LNCaP clone FGC (cell line): ENCODE measurements around the gene SUSD6.
"Not testable (repeated sequence)": the region's sequence is repeated elsewhere in the genome, so short reads cannot be mapped to it uniquely, and the experiment has no call there.

Experiments used
- DNase-seq: peaks from one replicate; pipeline ENCODE4 v3.0.0-alpha.2; 2011; ENCODE audit warnings: low read depth
- H3K4me3 ChIP-seq: 2 replicates; pipeline ENCODE4 v1.5.1; 2011; ENCODE audit warnings: mild to moderate bottlenecking, low read depth, low read length, control low read depth
- TF ChIP-seq, protein P1 (sequence below): IDR thresholded peaks from 2 replicates; pipeline ENCODE4 v1.5.1; 2012; ENCODE audit warnings: mild to moderate bottlenecking; ENCODE audit not compliant: control insufficient read depth, insufficient read depth; ENCODE audit errors: extremely low read depth

The SUSD6 gene

DNA sequence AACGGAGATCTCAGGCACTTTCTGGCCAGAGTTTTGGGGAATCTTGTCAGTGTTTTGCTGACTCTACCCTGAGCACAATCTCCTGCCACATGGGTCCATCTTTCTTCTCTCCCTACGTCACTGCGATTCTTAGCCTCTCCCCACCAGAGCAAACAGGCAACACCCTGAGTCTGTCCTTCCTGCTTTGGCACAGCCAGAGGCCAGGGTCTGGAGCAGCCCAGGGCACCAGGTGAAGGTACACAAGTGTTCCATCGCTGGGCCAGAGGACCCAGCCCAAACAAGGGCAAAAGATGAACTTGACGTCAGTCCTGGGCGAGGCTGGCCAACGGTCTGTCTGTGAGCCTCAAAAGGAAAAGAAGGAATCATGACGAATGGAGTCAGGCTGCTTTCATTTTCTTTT lies 24.0 kb upstream of the SUSD6 start:
- H3K4me3 ChIP-seq: no peak overlapping the region
- no peak for DNase-seq
- TF ChIP-seq, protein P1, sequence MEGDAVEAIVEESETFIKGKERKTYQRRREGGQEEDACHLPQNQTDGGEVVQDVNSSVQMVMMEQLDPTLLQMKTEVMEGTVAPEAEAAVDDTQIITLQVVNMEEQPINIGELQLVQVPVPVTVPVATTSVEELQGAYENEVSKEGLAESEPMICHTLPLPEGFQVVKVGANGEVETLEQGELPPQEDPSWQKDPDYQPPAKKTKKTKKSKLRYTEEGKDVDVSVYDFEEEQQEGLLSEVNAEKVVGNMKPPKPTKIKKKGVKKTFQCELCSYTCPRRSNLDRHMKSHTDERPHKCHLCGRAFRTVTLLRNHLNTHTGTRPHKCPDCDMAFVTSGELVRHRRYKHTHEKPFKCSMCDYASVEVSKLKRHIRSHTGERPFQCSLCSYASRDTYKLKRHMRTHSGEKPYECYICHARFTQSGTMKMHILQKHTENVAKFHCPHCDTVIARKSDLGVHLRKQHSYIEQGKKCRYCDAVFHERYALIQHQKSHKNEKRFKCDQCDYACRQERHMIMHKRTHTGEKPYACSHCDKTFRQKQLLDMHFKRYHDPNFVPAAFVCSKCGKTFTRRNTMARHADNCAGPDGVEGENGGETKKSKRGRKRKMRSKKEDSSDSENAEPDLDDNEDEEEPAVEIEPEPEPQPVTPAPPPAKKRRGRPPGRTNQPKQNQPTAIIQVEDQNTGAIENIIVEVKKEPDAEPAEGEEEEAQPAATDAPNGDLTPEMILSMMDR: no peak

GRCh38 chr14:69591317-69591716 lies 20.1 kb upstream of the SUSD6 start:
- no peak overlapping the region for H3K4me3 ChIP-seq
- TF ChIP-seq, protein P1: no peak
- DNase-seq: no peak

GRCh38 chr14:69593018-69593677 lies 18.2 kb upstream of the SUSD6 start:
- no peak overlapping the region for H3K4me3 ChIP-seq
- DNase-seq: no peak
- TF ChIP-seq, protein P1: no peak

DNA sequence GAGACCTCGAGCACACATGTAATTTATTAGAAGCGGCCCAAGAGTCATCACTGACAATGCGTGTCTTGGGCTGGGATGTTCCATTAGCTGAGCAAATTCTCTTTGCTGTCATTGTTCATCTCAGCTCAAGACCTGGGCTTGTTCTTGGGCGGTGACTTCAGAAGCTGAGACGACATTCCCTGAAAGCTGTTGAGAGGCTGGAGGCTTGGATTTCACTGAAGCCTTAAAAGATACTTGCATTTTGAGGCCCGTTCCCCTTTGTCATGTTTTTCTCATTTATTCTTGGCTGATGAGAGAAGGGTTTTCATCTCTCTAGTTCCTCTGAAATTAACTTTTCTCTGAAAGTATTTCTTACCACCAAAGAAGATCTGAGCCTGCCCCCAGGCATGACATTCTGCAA lies 16.6 kb upstream of the SUSD6 start:
- no peak overlapping the region for H3K4me3 ChIP-seq
- DNase-seq: no peak
- TF ChIP-seq, protein P1: no peak

- DNase-seq: no peak
- TF ChIP-seq, protein P1: no peak
- H3K4me3 ChIP-seq: no peak overlapping the region
Observed at GRCh38 chr14:69595336-69595735, 16.1 kb upstream of the SUSD6 start.

GRCh38 chr14:69599431-69599830 lies 12.0 kb upstream of the SUSD6 start:
- not testable (repeated sequence) for H3K4me3 ChIP-seq, DNase-seq

DNA sequence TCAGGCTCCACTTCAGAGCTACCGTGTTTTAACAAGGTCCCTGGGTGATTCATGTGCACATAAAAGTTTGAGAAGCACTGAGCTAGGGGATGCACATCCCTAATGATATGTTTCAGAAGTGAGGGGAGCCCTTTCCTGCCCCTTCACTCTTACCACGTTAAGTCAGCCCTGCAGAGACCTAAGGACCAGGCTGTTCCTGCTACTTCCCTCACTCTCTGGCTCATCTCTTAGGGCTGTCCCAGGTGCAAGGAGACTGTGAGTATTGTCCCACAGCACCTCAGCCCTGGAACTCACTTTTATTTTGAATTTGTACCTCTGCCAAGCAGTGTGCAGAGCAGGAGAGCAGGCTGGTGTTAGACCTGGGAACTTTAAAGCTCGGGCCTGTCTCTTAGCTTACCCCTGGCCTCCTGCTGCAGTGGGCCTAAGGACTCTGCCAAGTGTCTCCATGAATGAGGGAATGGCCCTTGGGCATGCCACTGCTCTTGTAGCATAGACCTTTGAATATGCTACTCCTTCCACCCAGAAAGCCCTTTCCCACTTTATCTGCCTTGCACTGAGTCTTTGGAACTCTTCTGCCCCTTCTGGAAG lies 11.0 kb upstream of the SUSD6 start:
- DNase-seq: no peak
- H3K4me3 ChIP-seq: no peak overlapping the region
- TF ChIP-seq, protein P1: no peak
